Thymus (tissue), 11 donors: ENCODE data around the gene DHRS7B. TPM values are rescaled to one million over a fixed set of nuclear protein-coding genes. Genes with fewer than 3 reads are reported as not detected.
"Not testable (repeated sequence)": the region's sequence is repeated elsewhere in the genome, so short reads cannot be mapped to it uniquely, and the experiment has no call there.

Experiments used
- DNase-seq, 9 donors: peaks; one replicate each; pipeline ENCODE4 v3.0.0-alpha.2; 2013; ENCODE audit warnings: low spot score in 9 of 9, low read depth in 6 of 9, missing footprints in 1 of 9
- H3K27ac ChIP-seq, 2 donors: one replicate each; pipeline ENCODE4 v1.5.1; 2013; ENCODE audit warnings: control low read depth in 1 of 2, low read depth in 1 of 2, low read length in 1 of 2, mild to moderate bottlenecking in 1 of 2, moderate library complexity in 1 of 2
- H3K27me3 ChIP-seq, 2 donors: one replicate each; pipeline ENCODE4 v1.5.1; 2013; ENCODE audit warnings: low read length in 1 of 2; ENCODE audit not compliant: control insufficient read depth in 2 of 2, insufficient read depth in 1 of 2
- H3K36me3 ChIP-seq, 2 donors: one replicate each; pipeline ENCODE4 v1.5.1; 2013; ENCODE audit warnings: low read length in 1 of 2, mild to moderate bottlenecking in 1 of 2, moderate library complexity in 1 of 2; ENCODE audit not compliant: control insufficient read depth in 2 of 2, insufficient read depth in 2 of 2
- H3K4me1 ChIP-seq, 2 donors: one replicate each; pipeline ENCODE4 v1.5.1; 2013; ENCODE audit warnings: low read length in 2 of 2; ENCODE audit not compliant: control insufficient read depth in 2 of 2, insufficient read depth in 2 of 2
- H3K4me3 ChIP-seq, 2 donors: one replicate each; pipeline ENCODE4 v1.5.1; 2013; ENCODE audit warnings: low read length in 2 of 2, control low read depth in 1 of 2, mild to moderate bottlenecking in 1 of 2
- H3K9me3 ChIP-seq, 2 donors: one replicate each; pipeline ENCODE4 v1.5.1; 2013; ENCODE audit warnings: low read length in 1 of 2, mild to moderate bottlenecking in 1 of 2; ENCODE audit not compliant: control insufficient read depth in 2 of 2, insufficient read depth in 1 of 2
- WGBS: extraction: QIAGEN DNeasy Blood & Tissue Kit; methylation state at CpG from one replicate; pipeline ENCODE4 v1.1.7; 2013; 5-methylcytosine and 5-hydroxymethylcytosine counted together
- polyA plus RNA-seq: library from polyadenylated mRNA; stranded (reverse); fragments of 200-250 nt; gene quantifications from one replicate; pipeline ENCODE4 v1.2.3, GENCODE V29; 2013
- total RNA-seq: library from RNA; stranded (reverse); fragments of 120-200 nt; gene quantifications from one replicate; pipeline ENCODE4 v1.2.4, GENCODE V29; 2013
- donor health status: healthy.

DHRS7B gene
- total and polyA plus RNA-seq, 2 donors: 17.5 to 22.8 TPM

- no peaks in the 10 kb centered on the region for H3K4me1 ChIP-seq
- H3K4me3 ChIP-seq: no peak overlapping the region
- no peaks in the 10 kb centered on the region for H3K36me3 ChIP-seq
- WGBS: 98% methylated on average over 2 of the region's 2 CpGs
- H3K27me3 ChIP-seq: no peaks in the 10 kb centered on the region
- no peak overlapping the region for H3K27ac ChIP-seq
- DNase-seq: no peak
- H3K9me3 ChIP-seq: peaks cover 2 to 15% of the 10 kb centered on the region in 2 donors
Measured at GRCh38 chr17:21141331-21141730, 14.6 kb downstream of the DHRS7B start.

GRCh38 chr17:21142065-21142464, 15.3 kb downstream of the DHRS7B start:
- H3K4me1 ChIP-seq, H3K27me3 ChIP-seq, H3K36me3 ChIP-seq, H3K27ac ChIP-seq, H3K4me3 ChIP-seq, DNase-seq: not testable (repeated sequence)
- H3K9me3 ChIP-seq: peaks cover 0 to 12% of the 10 kb centered on the region in 2 donors
- 96% methylated on average over 12 of the region's 12 CpGs for WGBS

- WGBS: 97% methylated on average over 3 of the region's 3 CpGs
- DNase-seq: no peak
- no peaks in the 10 kb centered on the region for H3K4me1 ChIP-seq
- no peaks in the 10 kb centered on the region for H3K36me3 ChIP-seq
- no peaks in the 10 kb centered on the region for H3K27me3 ChIP-seq
- no peak overlapping the region for H3K4me3 ChIP-seq
- H3K27ac ChIP-seq: no peak overlapping the region
- H3K9me3 ChIP-seq: no peaks in the 10 kb centered on the region
Measured at GRCh38 chr17:21143695-21144094, 16.9 kb downstream of the DHRS7B start.

GRCh38 chr17:21144299-21144698, 17.5 kb downstream of the DHRS7B start:
- H3K27me3 ChIP-seq, H3K9me3 ChIP-seq, H3K27ac ChIP-seq, H3K36me3 ChIP-seq, H3K4me1 ChIP-seq, DNase-seq, H3K4me3 ChIP-seq: not testable (repeated sequence)
- 85% methylated on average over 3 of the region's 3 CpGs for WGBS

- 79% methylated on average over 3 of the region's 3 CpGs for WGBS
- H3K36me3 ChIP-seq: no peaks in the 10 kb centered on the region
- H3K9me3 ChIP-seq: no peaks in the 10 kb centered on the region
- no peaks in the 10 kb centered on the region for H3K27me3 ChIP-seq
- no peak overlapping the region for H3K27ac ChIP-seq
- no peak overlapping the region for H3K4me3 ChIP-seq
- no peaks in the 10 kb centered on the region for H3K4me1 ChIP-seq
- DNase-seq: no peak
Measured at GRCh38 chr17:21146362-21147015, 19.7 kb downstream of the DHRS7B start.

- DNase-seq: no peak
- 57% methylated on average over 1 of the region's 1 CpG for WGBS
- Histone ChIP-seq H3K27ac (no peak overlapping the region), H3K4me3 (no peak overlapping the region), H3K4me1 (no peaks in the 10 kb centered on the region), H3K9me3 (peaks cover 2 to 4% of the 10 kb centered on the region in 2 donors), H3K36me3 (no peaks in the 10 kb centered on the region), H3K27me3 (no peaks in the 10 kb centered on the region)
Measured at GRCh38 chr17:21149621-21150020, 22.9 kb downstream of the DHRS7B start.

GRCh38 chr17:21152731-21153130, 26.0 kb downstream of the DHRS7B start:
- Histone ChIP-seq H3K9me3 (peaks cover 2 to 4% of the 10 kb centered on the region in 2 donors), H3K27ac (no peak overlapping the region), H3K36me3 (no peaks in the 10 kb centered on the region), H3K4me1 (no peaks in the 10 kb centered on the region), H3K27me3 (no peaks in the 10 kb centered on the region), H3K4me3 (no peak overlapping the region)
- DNase-seq: no peak
- WGBS: 47% methylated on average over 1 of the region's 1 CpG

GRCh38 chr17:21157586-21158370, 31.0 kb downstream of the DHRS7B start:
- Histone ChIP-seq H3K27ac (no peak overlapping the region), H3K4me1 (no peaks in the 10 kb centered on the region), H3K4me3 (no peak overlapping the region), H3K27me3 (no peaks in the 10 kb centered on the region), H3K9me3 (no peaks in the 10 kb centered on the region), H3K36me3 (no peaks in the 10 kb centered on the region)
- no peak for DNase-seq
- WGBS: 99% methylated on average over 1 of the region's 1 CpG

GRCh38 chr17:21160401-21160800, 33.6 kb downstream of the DHRS7B start:
- Histone ChIP-seq H3K9me3 (no peaks in the 10 kb centered on the region), H3K27ac (no peak overlapping the region), H3K4me3 (no peak overlapping the region), H3K36me3 (no peaks in the 10 kb centered on the region), H3K4me1 (no peaks in the 10 kb centered on the region), H3K27me3 (no peaks in the 10 kb centered on the region)
- no peak for DNase-seq
